Measurements from ENCODE around the gene CERS1. TPM values are rescaled to one million over a fixed set of nuclear protein-coding genes. Genes with fewer than 3 reads are reported as not detected.

The CERS1 gene, protein sequence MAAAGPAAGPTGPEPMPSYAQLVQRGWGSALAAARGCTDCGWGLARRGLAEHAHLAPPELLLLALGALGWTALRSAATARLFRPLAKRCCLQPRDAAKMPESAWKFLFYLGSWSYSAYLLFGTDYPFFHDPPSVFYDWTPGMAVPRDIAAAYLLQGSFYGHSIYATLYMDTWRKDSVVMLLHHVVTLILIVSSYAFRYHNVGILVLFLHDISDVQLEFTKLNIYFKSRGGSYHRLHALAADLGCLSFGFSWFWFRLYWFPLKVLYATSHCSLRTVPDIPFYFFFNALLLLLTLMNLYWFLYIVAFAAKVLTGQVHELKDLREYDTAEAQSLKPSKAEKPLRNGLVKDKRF
- total RNA-seq = 0.09 and 0.18 TPM in 2 replicates

DNA sequence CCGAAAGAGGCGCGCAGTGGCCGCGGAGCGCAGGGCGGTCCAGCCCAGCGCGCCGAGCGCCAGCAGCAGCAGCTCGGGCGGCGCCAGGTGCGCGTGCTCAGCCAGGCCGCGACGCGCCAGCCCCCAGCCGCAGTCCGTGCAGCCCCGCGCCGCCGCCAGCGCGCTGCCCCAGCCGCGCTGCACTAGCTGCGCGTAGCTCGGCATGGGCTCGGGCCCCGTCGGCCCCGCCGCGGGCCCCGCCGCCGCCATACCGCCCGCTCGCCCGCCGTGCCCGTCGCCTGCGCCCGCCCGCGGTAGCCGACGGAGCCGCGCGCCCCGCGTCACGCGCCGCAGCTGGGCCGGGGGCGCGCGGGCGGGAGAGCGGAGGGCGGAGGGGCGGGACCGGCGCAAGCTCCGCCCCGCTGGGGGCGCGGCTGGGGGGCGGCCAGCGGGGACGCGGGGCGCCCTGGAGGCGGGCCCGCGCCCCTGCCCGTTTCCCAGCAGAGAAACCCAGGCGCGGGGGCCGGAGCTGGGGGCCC, at the start of gene CERS1:
Gene CERS1, minus strand, starts transcription at position 335 of the 518 bp plus-strand sequence. Its CDS starts 86 bp downstream, at position 249.
- Mint-ChIP-seq H3K27me3 (ENCODE audit: low read depth) (peaks cover 28% of the 10 kb centered on the region), H3K27ac (no peak within 1 kb of the TSS), H3K4me1 (ENCODE audit: low read depth) (peaks cover 1% of the 10 kb centered on the region), H3K36me3 (ENCODE audit: low read depth) (peaks cover 7% of the 10 kb centered on the region), H3K4me3 (ENCODE audit: low read depth) (peak within 1 kb of the TSS; percentile 65), H3K9me3 (no peaks in the 10 kb centered on the region)
- intact Hi-C loops (cut with micrococcal nuclease) = no loop called here
- DNase-seq (ENCODE audit: low spot score) = no peak

DNA sequence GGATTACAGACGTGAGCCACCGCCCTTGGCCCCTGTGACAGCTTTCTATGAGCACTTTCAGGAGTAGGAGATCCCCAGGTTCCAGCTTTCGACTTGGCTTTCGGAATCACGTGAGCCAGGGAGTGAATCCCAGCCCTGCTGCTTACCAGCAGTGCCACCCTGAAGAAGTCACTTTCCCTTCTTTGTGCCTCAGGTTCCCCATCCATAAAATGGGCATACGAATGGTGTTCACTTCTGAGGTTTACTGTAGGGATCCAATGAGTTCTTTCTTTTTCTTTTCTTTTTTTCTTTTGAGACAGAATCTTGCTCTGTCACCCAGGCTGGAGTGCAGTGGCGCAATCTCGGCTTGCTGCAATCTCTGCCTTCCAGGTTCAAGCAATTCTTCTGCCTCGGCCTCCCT, 49.3 kb upstream of the CERS1 start:
- H3K4me3 Mint-ChIP-seq (ENCODE audit: low read depth) = no peak overlapping the region
- H3K9me3 Mint-ChIP-seq = no peaks in the 10 kb centered on the region
- H3K27ac Mint-ChIP-seq = no peak overlapping the region
- H3K27me3 Mint-ChIP-seq (ENCODE audit: low read depth) = peaks cover 16% of the 10 kb centered on the region
- intact Hi-C loops (cut with micrococcal nuclease) = no loop called here
- no peaks in the 10 kb centered on the region for H3K36me3 Mint-ChIP-seq (ENCODE audit: low read depth)
- no peak for DNase-seq (ENCODE audit: low spot score)
- peaks cover 2% of the 10 kb centered on the region for H3K4me1 Mint-ChIP-seq (ENCODE audit: low read depth)

DNA sequence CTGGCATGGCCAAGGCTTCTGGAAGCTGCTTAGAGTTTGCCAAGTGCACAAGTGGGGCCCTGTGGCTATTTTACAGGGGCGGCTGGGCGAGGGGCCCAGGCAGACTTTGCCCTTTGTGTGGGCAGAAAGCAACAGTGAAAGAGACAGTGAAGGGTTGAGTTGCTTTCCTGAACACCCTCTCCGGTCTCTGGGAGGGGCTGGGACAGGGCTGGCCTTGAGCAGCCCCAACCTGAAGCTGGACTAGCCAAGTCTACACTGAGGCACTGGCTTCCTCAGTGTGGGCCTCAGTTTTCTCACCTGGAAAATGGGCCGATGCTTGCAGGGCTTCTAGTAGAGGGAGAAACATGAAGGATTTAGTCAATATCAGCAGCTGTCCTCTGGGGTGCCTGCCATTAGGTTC, 47.5 kb upstream of the CERS1 start:
- H3K4me3 Mint-ChIP-seq (ENCODE audit: low read depth) = no peak overlapping the region
- H3K4me1 Mint-ChIP-seq (ENCODE audit: low read depth) = peaks cover 2% of the 10 kb centered on the region
- no peaks in the 10 kb centered on the region for H3K36me3 Mint-ChIP-seq (ENCODE audit: low read depth)
- peaks cover 29% of the 10 kb centered on the region for H3K27me3 Mint-ChIP-seq (ENCODE audit: low read depth)
- H3K27ac Mint-ChIP-seq = no peak overlapping the region
- intact Hi-C loops (cut with micrococcal nuclease) = no loop called here
- no peaks in the 10 kb centered on the region for H3K9me3 Mint-ChIP-seq
- DNase-seq (ENCODE audit: low spot score) = no peak

DNA sequence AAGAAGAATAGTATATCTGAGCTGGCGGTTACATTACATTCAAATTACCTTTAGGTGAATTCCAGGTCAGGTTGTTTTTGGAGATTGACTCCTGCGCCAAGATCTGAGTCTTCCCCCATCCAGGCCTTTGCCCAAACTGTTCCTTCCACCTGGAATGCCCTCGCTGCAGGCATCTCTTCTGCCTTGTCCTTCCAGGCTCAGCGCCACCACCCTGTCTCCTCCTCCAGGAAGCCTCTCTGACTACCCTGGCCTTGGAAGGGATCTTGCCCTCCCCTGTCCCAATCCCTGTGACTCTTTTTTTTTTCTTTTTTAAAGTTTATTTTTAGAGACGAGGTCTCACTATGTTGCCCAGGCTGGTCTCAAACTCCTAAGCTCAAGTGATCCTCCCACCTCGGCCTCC, 46.7 kb upstream of the CERS1 start:
- intact Hi-C loops (cut with micrococcal nuclease) = no loop called here
- DNase-seq (ENCODE audit: low spot score) = no peak

DNA sequence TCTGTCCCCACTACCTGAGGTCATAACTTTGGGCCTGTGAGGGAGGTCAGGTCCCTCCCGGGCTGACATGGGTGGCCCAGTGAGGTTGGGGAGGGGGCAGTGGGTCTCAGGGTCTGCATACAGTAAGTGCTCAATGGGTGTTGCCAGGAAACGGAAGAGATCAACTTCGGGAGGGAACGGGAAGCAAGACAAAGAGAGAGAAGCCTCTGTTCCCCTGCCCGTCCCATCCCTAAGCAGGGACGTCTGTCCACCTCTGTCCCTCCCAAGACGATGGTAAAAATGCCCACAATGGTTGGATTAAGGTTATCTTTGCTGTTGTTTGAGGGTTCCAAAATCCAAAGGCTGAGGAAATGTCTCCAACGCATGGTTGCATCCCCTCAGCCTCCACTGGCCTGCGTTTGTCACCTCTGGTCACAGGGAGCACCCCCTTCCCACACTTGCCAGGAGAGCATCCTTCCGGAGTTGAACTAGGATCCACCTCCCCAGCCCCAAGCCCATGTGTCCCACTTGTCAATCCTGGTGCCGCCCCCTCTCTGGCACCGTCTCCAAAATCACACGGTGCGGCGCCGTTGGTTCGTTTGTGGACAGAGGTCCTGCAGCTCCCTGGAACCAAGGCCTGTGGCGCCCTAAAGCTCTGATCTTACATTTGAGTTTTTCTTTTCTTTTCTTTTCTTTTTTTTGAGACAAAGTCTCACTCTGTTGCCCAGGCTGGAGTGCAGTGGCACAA, 45.8 kb upstream of the CERS1 start:
- no peak overlapping the region for H3K4me3 Mint-ChIP-seq (ENCODE audit: low read depth)
- H3K9me3 Mint-ChIP-seq = no peaks in the 10 kb centered on the region
- intact Hi-C loops (cut with micrococcal nuclease) = loop anchor here (2.0 kb wide), 1 partner anchor 23 kb away; the partner anchor contains the start of genes COPE and DDX49
- DNase-seq (ENCODE audit: low spot score) = no peak
- H3K27ac Mint-ChIP-seq = no peak overlapping the region
- no peaks in the 10 kb centered on the region for H3K36me3 Mint-ChIP-seq (ENCODE audit: low read depth)
- peaks cover 2% of the 10 kb centered on the region for H3K4me1 Mint-ChIP-seq (ENCODE audit: low read depth)
- peaks cover 33% of the 10 kb centered on the region for H3K27me3 Mint-ChIP-seq (ENCODE audit: low read depth)

More for the DNA sequence above, 46.7 kb upstream of the CERS1 start:
- Mint-ChIP-seq H3K4me3 (ENCODE audit: low read depth) (no peak overlapping the region), H3K4me1 (ENCODE audit: low read depth) (peaks cover 2% of the 10 kb centered on the region), H3K9me3 (no peaks in the 10 kb centered on the region), H3K27me3 (ENCODE audit: low read depth) (peaks cover 30% of the 10 kb centered on the region), H3K36me3 (ENCODE audit: low read depth) (no peaks in the 10 kb centered on the region), H3K27ac (no peak overlapping the region)

DNA sequence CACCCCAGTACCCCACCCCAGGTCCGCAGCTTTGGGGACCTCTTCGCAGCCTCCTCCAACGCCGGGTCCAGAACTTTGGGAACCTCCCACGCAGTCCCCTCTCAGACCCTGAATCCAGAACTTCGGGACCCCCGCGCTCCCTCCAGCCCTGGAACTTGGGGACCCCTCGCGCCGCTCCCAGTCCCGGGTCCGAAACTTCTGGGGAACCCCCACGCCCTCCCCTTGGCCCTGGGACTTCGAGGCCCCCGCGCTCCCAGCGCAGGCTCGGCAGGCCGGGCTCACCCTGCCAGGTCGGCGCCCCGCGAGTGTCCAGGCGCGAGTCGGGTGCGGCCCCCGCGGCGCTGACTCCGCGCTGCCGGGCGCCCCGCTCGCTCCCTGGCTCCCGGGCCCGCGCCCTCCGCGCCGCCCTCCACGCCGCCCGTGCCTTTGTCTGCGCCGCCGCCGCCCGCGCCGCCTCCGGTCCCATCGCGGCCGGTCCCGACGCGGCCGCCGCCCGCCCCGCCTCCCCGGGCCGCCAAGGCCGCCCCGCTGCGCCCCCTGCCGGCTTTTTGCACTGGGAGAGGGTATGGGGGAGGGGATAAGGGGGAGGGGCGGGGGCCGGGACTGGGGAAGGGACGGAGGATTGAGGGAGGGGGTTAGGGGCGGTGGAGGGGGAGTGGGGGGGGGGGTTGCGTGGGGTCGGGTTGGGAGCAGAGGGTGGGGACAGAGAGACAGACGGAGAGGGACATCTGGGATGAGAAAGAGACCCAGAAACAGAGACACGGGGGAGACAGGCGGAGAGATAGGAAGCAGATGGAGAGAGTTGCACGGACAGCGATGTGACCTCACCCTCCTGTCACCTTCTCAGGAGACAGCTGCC, 45.0 kb upstream of the CERS1 start, which contains the start of gene HOMER3:
Gene HOMER3, minus strand, starts transcription at position 449 of the 859 bp plus-strand sequence. CDS start 2,235 bp downstream, outside the sequence.
- peak; percentile 61 for DNase-seq (ENCODE audit: low spot score)
- no peaks in the 10 kb centered on the region for H3K9me3 Mint-ChIP-seq
- intact Hi-C loops (cut with micrococcal nuclease) = loop anchor here (2.0 kb wide), 1 partner anchor 22 kb away; the partner anchor contains the start of genes COPE and DDX49
- H3K36me3 Mint-ChIP-seq (ENCODE audit: low read depth) = no peaks in the 10 kb centered on the region
- H3K27ac Mint-ChIP-seq = no peak within 1 kb of the TSS
- H3K4me1 Mint-ChIP-seq (ENCODE audit: low read depth) = peaks cover 2% of the 10 kb centered on the region
- H3K27me3 Mint-ChIP-seq (ENCODE audit: low read depth) = peaks cover 31% of the 10 kb centered on the region
- peak within 1 kb of the TSS; percentile 51 for H3K4me3 Mint-ChIP-seq (ENCODE audit: low read depth)

DNA sequence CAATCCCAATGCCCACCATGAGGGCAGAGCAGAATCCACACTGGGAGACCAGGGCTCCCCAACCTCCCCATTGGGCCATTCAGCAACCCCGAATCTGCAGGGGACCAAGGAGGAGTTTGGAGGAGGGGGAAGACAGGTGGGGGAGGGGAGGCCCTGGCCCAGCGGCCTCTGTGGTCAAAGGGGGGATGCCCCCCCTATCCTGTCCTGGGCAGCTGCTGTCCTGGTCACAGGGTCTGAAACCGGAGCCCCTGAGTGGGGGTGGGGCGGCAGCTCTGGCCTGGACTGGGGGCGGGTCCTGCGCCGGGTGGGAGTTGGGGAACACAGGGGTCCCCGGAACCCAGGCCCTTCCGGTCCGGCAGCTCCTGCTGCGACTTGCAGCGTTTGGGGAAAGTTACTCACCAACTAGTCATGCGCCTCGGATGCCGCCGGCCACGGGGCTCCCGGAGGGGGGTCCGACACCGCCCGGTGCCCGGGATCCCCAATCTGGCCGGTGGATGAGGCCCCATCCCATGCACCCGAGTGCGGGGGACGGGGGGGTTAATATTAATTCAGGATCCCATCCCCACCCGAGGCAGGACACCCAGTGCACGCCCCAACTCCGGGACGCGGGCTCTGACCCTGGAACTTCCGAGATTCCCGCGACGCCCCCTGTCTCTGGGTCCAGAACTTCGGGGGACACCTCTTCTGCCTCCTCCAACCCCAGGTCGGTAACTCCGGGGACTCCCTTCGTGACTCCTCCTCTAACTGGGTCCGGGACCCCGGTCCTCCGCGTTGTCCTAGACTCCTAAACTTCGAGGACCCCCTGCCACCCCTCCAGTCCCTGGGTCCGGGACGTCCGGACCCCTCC, 44.2 kb upstream of the CERS1 start:
- DNase-seq (ENCODE audit: low spot score) = no peak
- peak overlapping the region; percentile 69 for H3K4me3 Mint-ChIP-seq (ENCODE audit: low read depth)

DNA sequence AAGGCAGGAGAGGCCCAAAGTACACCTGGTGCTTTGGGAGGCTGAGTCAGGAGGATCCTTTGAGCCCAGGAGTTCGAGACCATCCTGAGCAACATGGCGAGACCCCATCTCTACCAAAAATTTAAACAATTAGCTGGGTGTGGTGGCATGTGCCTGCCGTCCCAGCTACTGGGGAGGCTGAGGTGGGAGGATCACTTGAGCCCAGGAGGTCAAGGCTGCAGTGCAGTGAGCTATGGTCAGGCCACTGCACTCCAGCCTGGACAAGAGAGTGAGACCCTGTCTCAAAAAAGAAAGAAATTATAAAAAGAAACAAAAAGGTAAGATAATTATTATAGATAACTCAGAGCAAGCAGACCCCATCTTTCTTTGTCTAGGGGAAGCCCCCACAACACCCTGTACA, 43.2 kb upstream of the CERS1 start:
- no peak for DNase-seq (ENCODE audit: low spot score)
- Mint-ChIP-seq H3K36me3 (ENCODE audit: low read depth) (no peaks in the 10 kb centered on the region), H3K27me3 (ENCODE audit: low read depth) (peaks cover 36% of the 10 kb centered on the region), H3K9me3 (no peaks in the 10 kb centered on the region), H3K4me1 (ENCODE audit: low read depth) (peaks cover 2% of the 10 kb centered on the region), H3K4me3 (ENCODE audit: low read depth) (no peak overlapping the region), H3K27ac (no peak overlapping the region)
- intact Hi-C loops (cut with micrococcal nuclease) = no loop called here

More for the DNA sequence above, 44.2 kb upstream of the CERS1 start:
- Mint-ChIP-seq H3K4me1 (ENCODE audit: low read depth) (peaks cover 2% of the 10 kb centered on the region), H3K27me3 (ENCODE audit: low read depth) (peaks cover 31% of the 10 kb centered on the region), H3K36me3 (ENCODE audit: low read depth) (no peaks in the 10 kb centered on the region), H3K9me3 (no peaks in the 10 kb centered on the region), H3K27ac (no peak overlapping the region)
- intact Hi-C loops (cut with micrococcal nuclease) = loop anchor here (2.0 kb wide), 1 partner anchor 21 kb away; the partner anchor contains the start of genes COPE and DDX49

DNA sequence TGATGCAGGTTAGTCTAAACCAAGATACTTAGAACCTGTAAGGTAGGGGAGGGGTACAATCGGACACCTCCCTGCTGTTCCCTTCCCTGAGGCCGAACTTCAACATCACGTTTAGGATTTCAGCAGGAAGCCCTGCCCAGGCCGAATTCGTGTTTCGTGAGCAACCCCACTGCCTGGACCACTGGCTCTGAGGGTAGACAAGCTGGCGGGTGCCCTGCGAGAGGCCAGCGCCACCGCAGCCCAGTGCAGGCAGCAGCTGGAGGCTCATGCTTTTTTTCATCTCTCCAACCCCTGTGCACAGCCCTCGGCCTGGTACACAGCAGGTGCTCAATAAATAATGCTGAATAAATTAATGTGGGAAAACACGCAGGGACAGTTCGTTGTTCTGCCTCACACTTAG, 37.3 kb upstream of the CERS1 start:
- intact Hi-C loops (cut with micrococcal nuclease) = no loop called here
- H3K9me3 Mint-ChIP-seq = no peaks in the 10 kb centered on the region
- no peaks in the 10 kb centered on the region for H3K36me3 Mint-ChIP-seq (ENCODE audit: low read depth)
- DNase-seq (ENCODE audit: low spot score) = no peak
- H3K4me1 Mint-ChIP-seq (ENCODE audit: low read depth) = peaks cover 4% of the 10 kb centered on the region
- no peak overlapping the region for H3K27ac Mint-ChIP-seq
- H3K4me3 Mint-ChIP-seq (ENCODE audit: low read depth) = no peak overlapping the region
- H3K27me3 Mint-ChIP-seq (ENCODE audit: low read depth) = peaks cover 16% of the 10 kb centered on the region

DNA sequence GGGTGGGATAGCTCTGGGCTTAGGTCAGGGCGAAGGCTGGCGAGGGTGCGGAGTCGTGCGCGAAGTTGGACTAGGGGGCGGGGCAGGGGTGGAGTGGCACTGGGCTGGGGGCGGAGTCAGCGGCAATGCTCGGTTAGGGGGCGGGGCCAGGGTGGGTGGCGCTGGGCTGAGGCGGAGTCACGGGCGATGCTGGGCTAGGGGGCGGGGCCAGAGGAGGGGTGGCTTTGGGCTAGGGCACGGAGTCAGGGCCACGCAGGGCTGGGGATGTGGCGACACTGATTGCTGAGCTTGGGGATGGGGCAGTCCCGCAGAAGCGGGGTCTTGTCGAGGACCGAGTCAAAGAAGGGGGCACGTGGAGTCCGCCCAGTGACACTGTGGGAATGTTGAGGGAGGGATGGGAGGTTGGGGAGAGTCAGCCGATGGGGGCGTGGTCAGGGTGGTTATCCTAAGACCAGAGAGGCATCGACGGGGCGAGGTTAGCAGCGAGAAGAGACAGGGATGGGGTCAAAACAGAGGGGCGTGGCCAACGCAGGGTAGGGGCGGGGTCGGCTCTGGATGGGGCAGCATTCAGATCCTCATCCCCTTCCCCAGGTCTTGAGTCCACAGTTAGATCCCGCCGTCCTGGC, 36.4 kb upstream of the CERS1 start:
- Mint-ChIP-seq H3K36me3 (ENCODE audit: low read depth) (peaks cover 4% of the 10 kb centered on the region), H3K27me3 (ENCODE audit: low read depth) (peaks cover 12% of the 10 kb centered on the region), H3K9me3 (no peaks in the 10 kb centered on the region), H3K4me1 (ENCODE audit: low read depth) (peaks cover 4% of the 10 kb centered on the region), H3K27ac (no peak overlapping the region), H3K4me3 (ENCODE audit: low read depth) (peak overlapping the region; percentile 74)
- peak; percentile 66 for DNase-seq (ENCODE audit: low spot score)
- intact Hi-C loops (cut with micrococcal nuclease) = loop anchor here (1.0 kb wide), 2 partner anchors 13 to 296 kb away; partner anchors contain the start of genes COPE and DDX49
